ENCODE measurements around the gene DSCAM.

Gene DSCAM

DNA sequence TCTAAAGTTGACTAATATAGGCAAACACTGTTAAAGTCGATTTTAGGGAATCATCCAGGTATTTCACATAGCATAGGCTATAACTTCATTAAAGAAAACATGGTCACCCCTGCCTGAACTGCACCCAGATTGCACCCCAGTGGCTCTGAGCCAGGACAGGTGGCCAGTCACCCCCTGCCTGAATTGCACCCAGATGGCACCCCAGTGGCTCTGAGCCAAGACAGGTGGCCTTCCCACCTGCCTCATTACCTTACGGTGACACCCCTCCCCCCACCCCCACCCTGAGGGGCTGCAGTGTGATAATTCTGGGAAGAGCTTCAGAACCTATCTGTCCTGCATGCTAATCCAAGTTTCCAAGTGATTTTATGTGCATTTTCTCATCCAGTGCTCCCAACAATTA is 78.9 kb downstream of the DSCAM start:
- DNase-seq (ENCODE audit: low read depth in 2 of 2, low spot score in 1 of 2), result no peak

GRCh38 chr21:40766381-40766780 is 80.6 kb downstream of the DSCAM start:
- no peak for DNase-seq (ENCODE audit: low read depth in 2 of 2, low spot score in 1 of 2)

DNA sequence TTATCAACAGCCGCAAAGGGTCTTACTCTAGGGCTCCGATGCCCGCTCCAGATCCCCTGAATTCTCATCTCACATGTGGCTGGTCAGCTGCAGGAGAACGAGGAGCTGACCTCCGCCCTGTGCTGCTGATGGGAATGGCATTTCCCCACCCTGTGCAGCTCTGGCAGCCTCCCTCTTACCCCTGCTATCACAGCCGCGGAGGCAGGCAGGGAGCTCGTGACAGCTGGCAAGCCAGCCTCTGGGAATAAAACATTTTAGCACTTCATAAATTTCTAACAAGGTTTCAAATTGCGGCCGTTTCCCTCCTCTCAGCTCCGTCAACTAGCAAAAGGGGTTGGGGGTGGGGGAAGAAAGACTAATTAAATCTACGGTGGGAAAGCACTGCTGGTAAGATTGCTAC is 81.1 kb downstream of the DSCAM start:
- DNase-seq (ENCODE audit: low read depth in 2 of 2, low spot score in 1 of 2), result no peak

GRCh38 chr21:40760821-40761220 is 86.1 kb downstream of the DSCAM start:
- DNase-seq (ENCODE audit: low read depth in 2 of 2, low spot score in 1 of 2), result no peak

GRCh38 chr21:40759061-40759460 is 87.9 kb downstream of the DSCAM start:
- DNase-seq (ENCODE audit: low read depth in 2 of 2, low spot score in 1 of 2), result no peak

DNA sequence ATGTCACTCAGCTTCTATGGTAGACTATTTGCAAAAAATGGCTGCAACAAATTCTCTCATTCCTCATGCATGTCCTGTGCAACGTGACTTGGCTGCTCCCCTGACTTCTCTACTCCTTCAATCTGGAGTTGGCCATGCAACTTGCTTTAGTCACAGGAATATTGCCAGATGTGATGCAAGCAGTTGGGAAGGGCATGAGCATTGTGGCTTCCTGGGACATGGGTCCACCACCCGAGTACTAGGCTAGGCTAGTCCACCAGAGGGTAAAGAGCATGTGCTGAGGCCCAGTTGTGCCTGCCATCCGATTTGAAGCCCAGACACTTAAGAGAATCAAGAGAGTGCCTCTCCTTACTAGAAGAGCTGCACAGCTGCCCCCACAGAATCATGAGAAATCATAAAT is 89.6 kb downstream of the DSCAM start:
- no peak for DNase-seq (ENCODE audit: low read depth in 2 of 2, low spot score in 1 of 2)

DNA sequence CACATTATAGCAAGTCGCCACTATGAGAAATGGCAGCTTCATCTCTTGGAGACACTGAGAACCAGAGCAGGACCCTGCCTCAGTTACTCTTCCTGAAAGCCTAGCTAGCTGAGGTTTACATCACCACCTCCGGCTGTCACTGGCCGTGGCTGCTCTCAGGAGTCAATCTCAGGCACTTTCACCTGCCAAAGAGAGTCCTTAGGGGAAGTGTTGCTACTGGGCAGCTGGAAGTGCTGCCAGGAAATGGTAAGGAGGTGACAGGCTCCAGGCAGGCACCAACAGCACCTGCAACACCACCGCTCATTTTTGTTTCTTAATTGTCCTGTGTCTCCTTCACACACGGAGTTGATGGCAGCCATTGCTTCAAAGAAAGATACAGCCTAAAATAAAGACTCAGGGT is 92.5 kb downstream of the DSCAM start:
- no peak for DNase-seq (ENCODE audit: low read depth in 2 of 2, low spot score in 1 of 2)

DNA sequence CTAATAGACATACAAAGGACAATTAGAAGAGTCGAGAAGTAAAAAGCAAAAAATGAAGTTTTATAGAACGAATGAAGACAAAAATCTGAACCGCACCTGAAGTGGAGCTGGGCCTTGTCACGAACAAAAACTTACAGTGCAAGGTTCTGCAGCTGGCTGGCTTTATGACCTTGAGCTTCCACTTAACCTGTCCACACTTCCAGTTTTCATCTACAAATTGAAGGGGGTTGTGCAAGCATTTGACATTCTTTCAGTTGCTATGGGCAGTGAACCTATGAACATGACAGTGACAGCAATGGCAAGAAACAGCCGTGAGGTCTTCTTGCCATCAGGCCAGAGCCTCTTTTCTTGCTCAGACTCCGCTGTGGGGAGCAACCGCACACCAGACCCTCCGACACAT is 93.2 kb downstream of the DSCAM start:
- no peak for DNase-seq (ENCODE audit: low read depth in 2 of 2, low spot score in 1 of 2)

- DNase-seq (ENCODE audit: low read depth in 2 of 2, low spot score in 1 of 2), result no peak
These were observed 94.8 kb downstream of the DSCAM start for GRCh38 chr21:40752125-40752524.

DNA sequence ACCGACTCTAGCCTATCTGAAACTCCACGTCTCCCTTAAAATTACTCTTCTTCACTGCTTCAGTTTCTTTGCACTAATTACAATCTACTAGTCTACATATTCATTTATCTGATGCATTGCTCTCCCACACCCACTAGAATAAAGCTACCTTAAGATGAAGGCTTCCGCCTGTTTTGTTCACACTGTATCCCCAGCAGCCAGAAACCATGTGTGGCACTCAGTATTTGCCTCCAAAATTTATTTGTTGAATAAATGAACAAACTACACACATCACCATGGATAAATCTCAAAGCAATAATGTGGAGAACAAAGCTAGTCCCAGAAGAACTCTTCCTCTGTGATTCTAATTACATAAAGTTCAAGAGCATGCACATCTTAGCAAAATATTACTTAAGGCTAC is 95.7 kb downstream of the DSCAM start:
- no peak for DNase-seq (ENCODE audit: low read depth in 2 of 2, low spot score in 1 of 2)

GRCh38 chr21:40736145-40736544 is 110.8 kb downstream of the DSCAM start:
- no peak for DNase-seq (ENCODE audit: low read depth in 2 of 2, low spot score in 1 of 2)

DNA sequence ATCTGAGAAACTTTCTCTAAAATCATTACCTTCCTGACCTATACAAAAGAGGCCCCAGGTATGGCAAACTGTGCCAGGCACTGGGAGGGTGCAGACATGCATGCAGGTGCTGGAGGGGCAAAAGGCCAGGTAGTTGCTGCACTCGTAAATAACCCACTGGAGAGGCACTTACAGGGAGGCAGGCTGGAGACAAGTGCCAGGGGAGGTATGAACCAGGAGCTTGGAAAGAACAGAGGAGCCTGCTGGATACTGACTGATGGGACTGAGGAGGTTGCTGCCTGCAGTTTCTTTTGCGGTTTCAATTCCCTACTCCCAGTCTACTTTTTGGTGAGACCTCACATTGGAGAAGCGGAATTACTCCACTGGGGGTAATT is 113.9 kb downstream of the DSCAM start:
- DNase-seq (ENCODE audit: low read depth in 2 of 2, low spot score in 1 of 2), result no peak

DNA sequence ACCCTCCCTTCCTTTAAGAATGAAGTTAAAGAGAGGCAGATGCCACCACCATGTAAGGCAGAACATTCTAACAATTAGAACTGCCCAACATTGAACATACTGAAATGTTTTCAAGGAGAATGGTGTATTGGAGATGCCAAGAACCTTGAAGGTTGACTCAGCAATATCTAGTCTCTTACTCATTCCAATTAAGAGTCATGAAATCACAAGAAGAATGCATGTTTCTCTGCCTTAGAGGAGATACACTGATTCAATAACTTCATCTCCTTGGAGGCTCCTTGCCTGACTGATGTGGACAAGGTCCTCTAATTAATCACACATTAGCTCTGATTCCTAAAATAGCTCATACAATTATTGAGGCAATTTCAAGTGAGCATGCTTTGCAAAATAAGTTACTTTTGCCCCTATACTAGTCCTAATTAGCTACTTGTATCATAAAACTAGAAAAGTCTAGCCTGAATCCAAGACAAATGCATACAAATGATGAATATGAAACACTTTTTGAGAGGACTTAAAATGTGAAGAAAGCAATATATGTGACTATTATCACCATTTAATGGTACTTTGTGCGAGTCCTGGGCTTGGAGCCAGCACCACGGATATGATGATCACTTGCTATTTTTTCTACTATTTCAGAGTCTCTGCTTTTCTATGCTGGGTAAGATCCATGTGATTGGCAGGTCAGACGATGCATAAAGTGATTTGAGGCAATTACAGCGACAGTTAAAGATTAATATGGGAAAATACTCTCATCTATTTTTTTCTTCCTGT is 114.5 kb downstream of the DSCAM start:
- no peak for DNase-seq (ENCODE audit: low read depth in 2 of 2, low spot score in 1 of 2)

GRCh38 chr21:40731206-40731605 is 115.8 kb downstream of the DSCAM start:
- DNase-seq (ENCODE audit: low read depth in 2 of 2, low spot score in 1 of 2), result no peak

DNA sequence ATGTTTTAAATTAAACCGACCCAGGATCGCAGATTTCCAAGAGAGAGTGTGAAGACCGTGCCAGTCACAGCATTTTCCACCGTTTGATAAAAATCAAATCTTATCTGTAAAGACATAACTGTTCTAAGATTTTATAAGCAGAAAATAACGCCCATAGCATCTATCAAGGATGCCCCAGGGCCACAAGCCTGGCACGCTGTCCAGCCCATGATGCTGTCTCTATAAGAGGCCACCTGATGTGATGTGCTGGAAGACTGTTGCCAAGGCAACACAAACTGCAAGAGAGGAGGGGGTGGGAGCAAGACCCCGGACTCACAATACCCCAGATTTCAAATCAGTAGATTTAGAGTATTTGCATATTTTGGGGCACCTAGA is 116.5 kb downstream of the DSCAM start:
- no peak for DNase-seq (ENCODE audit: low read depth in 2 of 2, low spot score in 1 of 2)

- DNase-seq (ENCODE audit: low read depth in 2 of 2, low spot score in 1 of 2), result no peak
These were observed 117.1 kb downstream of the DSCAM start for GRCh38 chr21:40729761-40730425.

GRCh38 chr21:40723966-40724365 is 123.0 kb downstream of the DSCAM start:
- DNase-seq (ENCODE audit: low read depth in 2 of 2, low spot score in 1 of 2), result no peak

GRCh38 chr21:40723317-40723716 is 123.6 kb downstream of the DSCAM start:
- DNase-seq (ENCODE audit: low read depth in 2 of 2, low spot score in 1 of 2), result no peak

DNA sequence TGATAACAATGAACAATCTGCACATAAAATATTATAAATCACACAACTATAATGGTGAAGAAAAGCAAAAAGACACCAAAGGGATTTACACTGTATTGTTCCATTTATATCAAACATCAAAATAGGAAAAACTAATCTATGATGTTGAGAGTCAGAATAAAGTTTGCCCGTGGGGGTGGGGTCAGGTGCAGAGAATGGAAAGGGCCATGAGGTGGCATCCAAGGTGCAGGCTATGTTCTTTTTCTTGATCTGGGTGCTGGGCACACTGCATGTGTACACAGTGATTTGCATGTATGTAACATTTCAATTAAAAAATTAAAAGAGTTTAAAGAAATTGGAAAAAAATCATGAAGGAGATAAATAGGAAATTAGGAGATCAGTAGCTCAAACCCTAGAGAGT is 127.3 kb downstream of the DSCAM start:
- DNase-seq (ENCODE audit: low read depth in 2 of 2, low spot score in 1 of 2), result no peak

GRCh38 chr21:40717028-40717427 is 129.9 kb downstream of the DSCAM start:
- DNase-seq (ENCODE audit: low read depth in 2 of 2, low spot score in 1 of 2), result no peak

- no peak for DNase-seq (ENCODE audit: low read depth in 2 of 2, low spot score in 1 of 2)
These were observed 132.4 kb downstream of the DSCAM start for GRCh38 chr21:40714536-40714935.

DNA sequence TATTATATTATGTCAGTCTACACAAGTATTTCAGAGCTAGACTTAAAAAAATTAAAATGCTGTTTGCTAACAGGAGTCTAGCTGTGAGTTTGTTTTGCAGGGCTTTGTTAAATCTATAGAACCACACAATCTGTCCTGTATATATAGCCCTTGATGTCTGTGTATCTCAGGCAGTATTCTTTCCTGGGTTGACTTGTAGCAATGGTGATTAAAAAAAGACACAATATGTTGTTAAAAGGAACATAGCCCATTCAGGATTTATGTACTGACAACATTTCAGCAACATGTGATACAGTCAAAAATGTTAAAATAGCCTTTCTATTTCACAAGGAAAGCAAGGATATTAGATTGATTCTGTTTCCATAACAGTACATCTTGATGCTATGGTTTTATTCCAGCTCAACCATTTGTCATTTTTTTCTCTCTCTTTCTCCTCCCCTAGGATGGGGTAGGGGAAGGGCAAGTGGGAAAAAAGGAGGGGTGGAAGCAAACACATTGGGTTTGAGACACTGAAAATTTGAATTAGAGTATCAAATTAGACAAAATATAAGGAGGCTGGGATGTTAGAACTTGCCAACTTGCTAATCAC is 139.2 kb downstream of the DSCAM start:
- no peak for DNase-seq (ENCODE audit: low read depth in 2 of 2, low spot score in 1 of 2)

Data from stimulated activated CD8-positive, alpha-beta memory T cell treated with anti-CD3 and anti-CD28 coated beads, Interleukin-4, amount 100 ng/mL, for 1 hour (primary cell).